HepG2 (cell line): ENCODE measurements around the gene DUSP16. TPM values are rescaled to one million over a fixed set of nuclear protein-coding genes. Genes with fewer than 3 reads are reported as not detected.

ENCODE experiments used
- CEBPB ChIP-seq: IDR thresholded peaks from 2 replicates; pipeline ENCODE4 v1.6.1; 2011; ENCODE audit warnings: low read depth, low read length, improper control_type of control experiment, borderline replicate concordance
- EEA1 ChIP-seq: sonication (generic); formaldehyde crosslinking; IDR thresholded peaks from 2 replicates; pipeline ENCODE4 v1.5.1; 2020; ENCODE audit warnings: mild to moderate bottlenecking, missing genetic modification reagents, borderline replicate concordance
- FOXK2 ChIP-seq: fragments of 450-650 bp; IDR thresholded peaks from 2 replicates; pipeline ENCODE4 v1.6.1; 2016
- GABPB1 ChIP-seq: IDR thresholded peaks from 2 replicates; pipeline ENCODE4 v1.6.1; 2016; ENCODE audit warnings: mild to moderate bottlenecking, missing genetic modification reagents, moderate library complexity, missing compliant biosample characterization
- HNRNPLL ChIP-seq: fragments of 200-400 bp; formaldehyde crosslinking; IDR thresholded peaks from 2 replicates; pipeline ENCODE4 v1.6.1; 2017; ENCODE audit warnings: mild to moderate bottlenecking, low read depth, low read length; ENCODE audit not compliant: poor library complexity, severe bottlenecking
- KDM5A ChIP-seq: fragments of 200-600 bp; sonication (generic); IDR thresholded peaks from 2 replicates; pipeline ENCODE4 v1.7.0; 2018; ENCODE audit warnings: antibody characterized with exemption, mild to moderate bottlenecking, low read length, borderline replicate concordance
- LCORL ChIP-seq, 2 experiments: fragments of 450-650 bp in 1 of 2; sonication (generic) in 1 of 2; formaldehyde crosslinking in 1 of 2; IDR thresholded peaks; 2 replicates each; pipeline versions ENCODE4 v1.5.0 to v1.6.1; 2017 to 2020; ENCODE audit warnings: antibody characterized with exemption in 1 of 2, missing genetic modification reagents in 1 of 2
- NCOA2 ChIP-seq: sonication (generic); formaldehyde crosslinking; IDR thresholded peaks from 2 replicates; pipeline ENCODE4 v1.8.0; 2022; ENCODE audit warnings: inconsistent platforms
- PHF8 ChIP-seq: sonication (generic); formaldehyde crosslinking; IDR thresholded peaks from 2 replicates; pipeline ENCODE4 v1.5.0; 2020; ENCODE audit warnings: missing genetic modification reagents
- POGZ ChIP-seq: sonication (generic); formaldehyde crosslinking; IDR thresholded peaks from 2 replicates; pipeline ENCODE4 v1.4.0; 2020; ENCODE audit warnings: mild to moderate bottlenecking, missing genetic modification reagents
- RBFOX2 ChIP-seq: fragments of 200-400 bp; formaldehyde crosslinking; IDR thresholded peaks from 2 replicates; pipeline ENCODE4 v1.6.1; 2017; ENCODE audit warnings: low read depth, mild to moderate bottlenecking, low read length
- TMF1 ChIP-seq: sonication (generic); formaldehyde crosslinking; IDR thresholded peaks from 2 replicates; pipeline ENCODE4 v1.8.1; 2022; ENCODE audit warnings: low read depth, missing genetic modification reagents
- TSC22D2 ChIP-seq: sonication (generic); formaldehyde crosslinking; IDR thresholded peaks from 2 replicates; pipeline ENCODE4 v1.5.1; 2020; ENCODE audit warnings: missing genetic modification reagents, mild to moderate bottlenecking, borderline replicate concordance
- ZBTB1 ChIP-seq: sonication (generic); formaldehyde crosslinking; IDR thresholded peaks from 2 replicates; pipeline ENCODE4 v1.4.0; 2020; ENCODE audit warnings: missing genetic modification reagents, borderline replicate concordance
- ZNF101 ChIP-seq: sonication (generic); formaldehyde crosslinking; IDR thresholded peaks from 2 replicates; pipeline ENCODE4 v1.4.0; 2020; ENCODE audit warnings: mild to moderate bottlenecking, low read depth, missing genetic modification reagents, borderline replicate concordance
- ZNF34 ChIP-seq: sonication (generic); formaldehyde crosslinking; IDR thresholded peaks from 2 replicates; pipeline ENCODE4 v1.4.0; 2020; ENCODE audit warnings: mild to moderate bottlenecking, missing genetic modification reagents, borderline replicate concordance
- ZNF431 ChIP-seq: sonication (generic); formaldehyde crosslinking; IDR thresholded peaks from 2 replicates; pipeline ENCODE4 v1.9.0; 2022; ENCODE audit warnings: missing genetic modification reagents, low read depth, mild to moderate bottlenecking, borderline replicate concordance
- ZNF44 ChIP-seq: sonication (generic); formaldehyde crosslinking; IDR thresholded peaks from 2 replicates; pipeline ENCODE4 v1.5.1; 2020; ENCODE audit warnings: mild to moderate bottlenecking, missing genetic modification reagents
- ZNF761 ChIP-seq: sonication (generic); formaldehyde crosslinking; conservative IDR thresholded peaks from 2 replicates; pipeline ENCODE4 v1.4.0; 2020; ENCODE audit warnings: mild to moderate bottlenecking, missing genetic modification reagents
- ZNF768 ChIP-seq: sonication (generic); formaldehyde crosslinking; IDR thresholded peaks from 2 replicates; pipeline ENCODE4 v1.4.0; 2020; ENCODE audit warnings: missing genetic modification reagents
- polyA plus RNA-seq, 8 experiments: library from polyadenylated mRNA; depleted of rRNA in 3 of 8; stranded (reverse) in 7 of 8; unstranded in 1 of 8; fragments of >200 nt; fragmentation: Illumina TruSeq in 4 of 8; extraction: Trizol in 4 of 8; gene quantifications; 2 replicates each; pipeline versions ENCODE4 v1.2.1 to v1.2.3, GENCODE V29; 2011 to 2016; ENCODE audit warnings: low read depth in 4 of 8, missing spikeins in 1 of 8, mixed read lengths in 1 of 8; ENCODE audit not compliant: insufficient read depth in 1 of 8
- total RNA-seq, 5 experiments: library from RNA; depleted of rRNA; stranded (reverse); fragments of >200 nt; fragmentation: Illumina TruSeq; extraction: Trizol; gene quantifications; 2 replicates each; pipeline ENCODE4 v1.2.3, GENCODE V29; 2016; ENCODE audit warnings: low read depth in 1 of 5
- TF ChIP-seq, protein P1 (sequence below): sonication (generic); formaldehyde crosslinking; IDR thresholded peaks from 2 replicates; pipeline ENCODE4 v1.5.1; 2020; ENCODE audit warnings: missing genetic modification reagents, mild to moderate bottlenecking, borderline replicate concordance
- TF ChIP-seq, protein P2 (sequence below): sonication (generic); formaldehyde crosslinking; IDR thresholded peaks from 2 replicates; pipeline ENCODE4 v1.5.1; 2020; ENCODE audit warnings: missing genetic modification reagents, mild to moderate bottlenecking, borderline replicate concordance
- TF ChIP-seq, protein P3 (sequence below): IDR thresholded peaks from 2 replicates; pipeline ENCODE4 v1.6.1; 2016; ENCODE audit warnings: missing compliant biosample characterization, missing genetic modification reagents, borderline replicate concordance
- TF ChIP-seq, protein P4 (sequence below): sonication (generic); formaldehyde crosslinking; IDR thresholded peaks from 2 replicates; pipeline ENCODE4 v1.5.0; 2020; ENCODE audit warnings: missing genetic modification reagents

Gene DUSP16
- total and polyA plus RNA-seq, 2 of the 13 experiments (the other 11 are each of a cell fraction or from before 2014, with no cell fraction given), result 45.7 to 46.6 TPM

DNA sequence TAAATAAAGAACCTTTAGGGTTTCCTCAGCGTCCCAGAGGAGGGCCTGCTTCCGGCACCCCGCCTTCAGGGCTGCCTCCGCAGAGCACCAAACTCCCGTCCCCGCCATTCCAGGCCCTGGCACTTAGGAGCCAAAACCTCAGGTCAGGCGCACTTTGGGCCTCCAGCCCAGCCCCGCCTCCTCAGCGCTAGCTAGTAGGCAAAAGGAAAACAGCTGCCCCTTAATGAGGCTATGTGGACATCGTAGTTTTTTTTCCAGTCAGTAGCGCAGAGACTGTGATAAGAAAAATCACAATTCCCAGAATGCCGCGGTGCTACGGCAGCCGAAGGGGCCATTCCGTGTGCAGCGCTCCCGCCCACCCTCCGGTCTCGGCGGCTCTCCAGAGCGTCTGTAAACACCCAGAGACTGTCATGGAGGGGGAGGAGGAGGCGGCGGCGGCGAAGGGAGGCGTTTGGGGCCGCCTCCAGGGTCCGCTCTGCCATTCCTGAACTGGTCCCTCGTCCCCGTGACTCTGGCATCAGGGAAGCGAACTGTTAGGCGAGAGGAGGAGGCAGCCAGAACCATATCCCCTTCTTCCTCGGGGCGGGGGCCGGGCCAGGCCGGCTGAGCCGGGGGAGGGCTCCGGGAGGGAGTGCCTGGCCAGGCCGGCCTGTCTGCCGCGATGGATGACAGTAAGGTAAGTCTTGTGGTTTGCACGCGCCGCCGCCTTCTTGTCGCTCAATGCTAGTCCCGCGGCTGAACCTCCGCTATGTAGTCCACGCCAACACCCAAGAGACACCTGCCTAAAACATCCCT is 49.0 kb upstream of the DUSP16 start, which contains the start of gene CREBL2 (continued):
- TF ChIP-seq ZNF34 (CRISPR knock-in tag) (0 out of 2 replicates have a peak, but pooled peaks have one; percentile 70), TSC22D2 (CRISPR knock-in tag) (peak; percentile 72; the same call in 1 of the 2 replicates), GABPB1 (CRISPR knock-in tag) (peak; percentile 88), ZNF768 (CRISPR knock-in tag) (peak; percentile 67; the same call in 1 of the 2 replicates), FOXK2 (peak; percentile 89), EEA1 (CRISPR knock-in tag) (peak; percentile 40; the same call in 1 of the 2 replicates), RBFOX2 (peak; percentile 91), ZBTB1 (CRISPR knock-in tag) (no peak), ZNF101 (CRISPR knock-in tag) (no peak), ZNF431 (CRISPR knock-in tag) (peak; percentile 82), PHF8 (CRISPR knock-in tag) (peak; percentile 93), CEBPB (no peak), POGZ (peak; percentile 98), NCOA2 (CRISPR knock-in tag) (no peak), ZNF761 (CRISPR knock-in tag) (peak; percentile 84; the same call in 1 of the 2 replicates), HNRNPLL (peak; percentile 81), ZNF44 (CRISPR knock-in tag) (peak; percentile 64; the same call in 1 of the 2 replicates), TMF1 (CRISPR knock-in tag) (no peak), LCORL (IDR thresholded peaks at IDR 0.05) (no peak), LCORL (CRISPR knock-in tag; IDR thresholded peaks at IDR 0.05) (peak; percentile 80), KDM5A (peak; percentile 81; the same call in 1 of the 2 replicates)
- TF ChIP-seq, protein P1, sequence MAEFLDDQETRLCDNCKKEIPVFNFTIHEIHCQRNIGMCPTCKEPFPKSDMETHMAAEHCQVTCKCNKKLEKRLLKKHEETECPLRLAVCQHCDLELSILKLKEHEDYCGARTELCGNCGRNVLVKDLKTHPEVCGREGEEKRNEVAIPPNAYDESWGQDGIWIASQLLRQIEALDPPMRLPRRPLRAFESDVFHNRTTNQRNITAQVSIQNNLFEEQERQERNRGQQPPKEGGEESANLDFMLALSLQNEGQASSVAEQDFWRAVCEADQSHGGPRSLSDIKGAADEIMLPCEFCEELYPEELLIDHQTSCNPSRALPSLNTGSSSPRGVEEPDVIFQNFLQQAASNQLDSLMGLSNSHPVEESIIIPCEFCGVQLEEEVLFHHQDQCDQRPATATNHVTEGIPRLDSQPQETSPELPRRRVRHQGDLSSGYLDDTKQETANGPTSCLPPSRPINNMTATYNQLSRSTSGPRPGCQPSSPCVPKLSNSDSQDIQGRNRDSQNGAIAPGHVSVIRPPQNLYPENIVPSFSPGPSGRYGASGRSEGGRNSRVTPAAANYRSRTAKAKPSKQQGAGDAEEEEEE, result no peak; the same call in 1 of the 2 replicates
- TF ChIP-seq, protein P2, sequence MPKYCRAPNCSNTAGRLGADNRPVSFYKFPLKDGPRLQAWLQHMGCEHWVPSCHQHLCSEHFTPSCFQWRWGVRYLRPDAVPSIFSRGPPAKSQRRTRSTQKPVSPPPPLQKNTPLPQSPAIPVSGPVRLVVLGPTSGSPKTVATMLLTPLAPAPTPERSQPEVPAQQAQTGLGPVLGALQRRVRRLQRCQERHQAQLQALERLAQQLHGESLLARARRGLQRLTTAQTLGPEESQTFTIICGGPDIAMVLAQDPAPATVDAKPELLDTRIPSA (CRISPR knock-in tag), result no peak
- TF ChIP-seq, protein P3, sequence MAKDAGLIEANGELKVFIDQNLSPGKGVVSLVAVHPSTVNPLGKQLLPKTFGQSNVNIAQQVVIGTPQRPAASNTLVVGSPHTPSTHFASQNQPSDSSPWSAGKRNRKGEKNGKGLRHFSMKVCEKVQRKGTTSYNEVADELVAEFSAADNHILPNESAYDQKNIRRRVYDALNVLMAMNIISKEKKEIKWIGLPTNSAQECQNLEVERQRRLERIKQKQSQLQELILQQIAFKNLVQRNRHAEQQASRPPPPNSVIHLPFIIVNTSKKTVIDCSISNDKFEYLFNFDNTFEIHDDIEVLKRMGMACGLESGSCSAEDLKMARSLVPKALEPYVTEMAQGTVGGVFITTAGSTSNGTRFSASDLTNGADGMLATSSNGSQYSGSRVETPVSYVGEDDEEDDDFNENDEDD (CRISPR knock-in tag), result peak; percentile 85
- TF ChIP-seq, protein P4, sequence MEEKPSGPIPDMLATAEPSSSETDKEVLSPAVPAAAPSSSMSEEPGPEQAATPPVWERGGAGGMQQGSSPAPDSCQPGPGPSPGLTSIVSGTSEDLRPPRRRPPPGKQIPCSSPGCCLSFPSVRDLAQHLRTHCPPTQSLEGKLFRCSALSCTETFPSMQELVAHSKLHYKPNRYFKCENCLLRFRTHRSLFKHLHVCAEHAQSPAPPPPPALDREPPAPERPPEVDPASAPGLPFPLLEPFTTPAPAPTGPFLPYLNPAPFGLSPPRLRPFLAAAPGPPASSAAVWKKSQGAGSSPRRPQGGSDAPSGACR, result no peak
